Upper lobe of left lung (tissue), 6 donors: ENCODE data around the gene S100P. TPM values are rescaled to one million over a fixed set of nuclear protein-coding genes. Genes with fewer than 3 reads are reported as not detected.

ENCODE experiments used
- ATAC-seq, 2 donors: fragments of 200-7000 bp; cut with Tn5 transposase; one replicate each; pipeline ENCODE4 v1.9.1; 2022; ENCODE audit warnings: mild to moderate bottlenecking in 2 of 2, moderate library complexity in 2 of 2; ENCODE audit not compliant: low FRiP score in 2 of 2
- DNase-seq, 2 donors: peaks; one replicate each; pipeline ENCODE4 v3.0.0-alpha.2; 2019 to 2020
- H3K27ac ChIP-seq, 4 donors: fragments of 200-600 bp; sonication (generic); one replicate each; pipeline ENCODE4 v1.5.1; 2016 to 2019
- H3K27me3 ChIP-seq, 4 donors: fragments of 200-600 bp; sonication (generic); one replicate each; pipeline ENCODE4 v1.5.1; 2017 to 2019
- H3K36me3 ChIP-seq, 4 donors: fragments of 200-600 bp; sonication (generic); one replicate each; pipeline ENCODE4 v1.5.1; 2016 to 2019
- H3K4me1 ChIP-seq, 4 donors: fragments of 200-600 bp; sonication (generic); one replicate each; pipeline ENCODE4 v1.5.1; 2018 to 2019
- H3K4me3 ChIP-seq, 4 donors: fragments of 200-600 bp; sonication (generic); one replicate each; pipeline ENCODE4 v1.5.1; 2017 to 2019; ENCODE audit warnings: mild to moderate bottlenecking in 2 of 4, moderate library complexity in 1 of 4
- H3K9me3 ChIP-seq, 4 donors: fragments of 200-600 bp; sonication (generic); one replicate each; pipeline ENCODE4 v1.5.1; 2018 to 2019
- EP300 ChIP-seq, 4 donors: sonication (generic); formaldehyde crosslinking; IDR thresholded peaks; one replicate each; pipeline ENCODE4 v1.5.1; 2017; ENCODE audit warnings: antibody characterized with exemption in 4 of 4, control low read depth in 2 of 4
- POLR2A ChIP-seq, 4 donors: fragments of 450-650 bp; IDR thresholded peaks; one replicate each; pipeline ENCODE4 v1.5.1; 2016 to 2017; ENCODE audit warnings: antibody characterized with exemption in 4 of 4, mild to moderate bottlenecking in 2 of 4
- POLR2AphosphoS5 ChIP-seq, 2 donors: sonication (generic); formaldehyde crosslinking; IDR thresholded peaks; one replicate each; pipeline ENCODE4 v1.5.1; 2017; ENCODE audit warnings: antibody characterized with exemption in 2 of 2
- WGBS, 2 donors: methylation state at CpG; one replicate each; pipeline ENCODE4 v1.1.5; 2017 to 2018; 5-methylcytosine and 5-hydroxymethylcytosine counted together
- total RNA-seq, 6 donors: library from RNA; depleted of rRNA in 4 of 6; stranded (reverse); fragments of >200 nt in 4 of 6; gene quantifications; one replicate each; pipeline versions ENCODE4 v1.1.0 to v1.2.1, GENCODE V29; 2016 to 2021
- TF ChIP-seq, protein P1 (sequence below), 6 experiments: fragments of 450-650 bp in 4 of 6; fragments of 200-600 bp in 2 of 6; sonication (generic) in 2 of 6; IDR thresholded peaks; one replicate each; pipeline ENCODE4 v1.5.1; 2016 to 2019; ENCODE audit warnings: antibody characterized with exemption in 6 of 6
- donor health status: DM: no; HTN: no; CAD: no; lungs with moderate emphysema.
- donor health status: DM: no; HTN: yes; CAD: no; lungs with severe emphysema.

The S100P gene
- total RNA-seq, 6 donors from 2014 or later: 4.1 to 22.4 (median 13.3) TPM; not detected in 2

DNA sequence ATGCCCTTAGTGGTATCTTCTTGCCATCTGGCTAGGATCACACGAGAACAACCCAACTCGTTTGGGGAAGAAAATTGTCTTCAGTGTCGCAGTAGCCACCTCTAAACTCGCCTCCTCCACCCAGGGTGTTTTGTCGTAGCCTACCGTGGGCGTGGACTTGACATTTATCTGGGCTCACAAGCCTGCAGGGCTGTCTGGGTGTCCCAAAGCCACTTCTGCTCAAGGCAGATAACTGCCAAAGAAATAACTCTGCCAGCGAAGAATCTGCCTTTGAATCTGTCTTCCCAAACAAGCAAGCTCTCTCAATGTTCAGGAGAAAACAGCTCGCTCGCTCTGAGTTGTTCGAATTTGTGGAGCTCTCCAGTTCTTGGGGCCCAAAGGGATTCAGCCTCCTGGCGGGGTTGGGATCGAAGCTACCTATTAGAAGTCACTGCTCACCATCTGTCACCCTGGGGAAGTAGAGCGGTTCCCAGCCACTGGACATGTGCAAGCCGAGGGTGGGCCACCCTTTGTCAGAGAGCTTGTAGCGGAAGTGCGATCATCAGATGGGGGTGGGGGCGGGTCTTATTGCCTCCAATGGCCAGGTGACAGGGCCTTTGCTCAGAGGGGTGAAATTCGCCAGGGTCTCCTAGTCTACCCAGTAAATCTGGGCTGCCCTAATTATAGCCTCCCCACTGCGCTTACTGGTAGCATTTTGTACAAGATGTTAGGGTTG is 37.1 kb downstream of the S100P start:
- H3K4me3 ChIP-seq: no peak overlapping the region
- TF ChIP-seq EP300 (IDR thresholded peaks at IDR 0.05) (no peak), POLR2AphosphoS5 (IDR thresholded peaks at IDR 0.05) (no peak), POLR2A (IDR thresholded peaks at IDR 0.05) (no peak)
- TF ChIP-seq, protein P1, sequence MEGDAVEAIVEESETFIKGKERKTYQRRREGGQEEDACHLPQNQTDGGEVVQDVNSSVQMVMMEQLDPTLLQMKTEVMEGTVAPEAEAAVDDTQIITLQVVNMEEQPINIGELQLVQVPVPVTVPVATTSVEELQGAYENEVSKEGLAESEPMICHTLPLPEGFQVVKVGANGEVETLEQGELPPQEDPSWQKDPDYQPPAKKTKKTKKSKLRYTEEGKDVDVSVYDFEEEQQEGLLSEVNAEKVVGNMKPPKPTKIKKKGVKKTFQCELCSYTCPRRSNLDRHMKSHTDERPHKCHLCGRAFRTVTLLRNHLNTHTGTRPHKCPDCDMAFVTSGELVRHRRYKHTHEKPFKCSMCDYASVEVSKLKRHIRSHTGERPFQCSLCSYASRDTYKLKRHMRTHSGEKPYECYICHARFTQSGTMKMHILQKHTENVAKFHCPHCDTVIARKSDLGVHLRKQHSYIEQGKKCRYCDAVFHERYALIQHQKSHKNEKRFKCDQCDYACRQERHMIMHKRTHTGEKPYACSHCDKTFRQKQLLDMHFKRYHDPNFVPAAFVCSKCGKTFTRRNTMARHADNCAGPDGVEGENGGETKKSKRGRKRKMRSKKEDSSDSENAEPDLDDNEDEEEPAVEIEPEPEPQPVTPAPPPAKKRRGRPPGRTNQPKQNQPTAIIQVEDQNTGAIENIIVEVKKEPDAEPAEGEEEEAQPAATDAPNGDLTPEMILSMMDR (IDR thresholded peaks at IDR 0.05): no peak
- no peaks in the 10 kb centered on the region for H3K36me3 ChIP-seq
- DNase-seq (no peak), ATAC-seq (no peak)
- no peaks in the 10 kb centered on the region for H3K27me3 ChIP-seq
- H3K9me3 ChIP-seq: no peaks in the 10 kb centered on the region
- H3K27ac ChIP-seq: no peak overlapping the region
- H3K4me1 ChIP-seq: peaks cover 4 to 11% (median 7%) of the 10 kb centered on the region in 4 donors
- 79 to 82% methylated on average over 12 to 20 of the region's 20 CpGs for WGBS, 2 donors

DNA sequence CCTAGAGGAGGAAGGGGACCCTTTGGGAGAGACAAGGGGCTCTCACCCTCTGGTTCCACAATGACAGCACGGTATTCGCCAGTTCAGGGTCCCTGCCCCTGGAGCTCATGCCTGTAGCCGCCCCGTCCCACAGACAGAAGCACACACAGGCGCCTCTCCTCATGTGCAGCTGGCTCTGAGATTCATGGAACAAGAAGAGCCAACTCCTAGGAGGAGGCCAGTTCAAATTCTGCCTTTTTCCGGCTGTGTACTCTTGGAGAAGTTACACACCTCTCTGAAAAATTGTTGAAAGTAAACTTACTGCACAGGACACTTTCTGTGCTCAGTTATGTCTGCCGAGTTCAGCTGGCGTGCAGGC is 37.6 kb downstream of the S100P start:
- no peak overlapping the region for H3K4me3 ChIP-seq
- H3K27me3 ChIP-seq: no peaks in the 10 kb centered on the region
- TF ChIP-seq, protein P1 (IDR thresholded peaks at IDR 0.05): no peak
- TF ChIP-seq POLR2A (IDR thresholded peaks at IDR 0.05) (no peak), EP300 (IDR thresholded peaks at IDR 0.05) (no peak)
- H3K4me1 ChIP-seq: peaks cover 4 to 11% (median 7%) of the 10 kb centered on the region in 4 donors
- DNase-seq (no peak), ATAC-seq (no peak)
- H3K27ac ChIP-seq: no peak overlapping the region
- 80 to 88% methylated on average over 3 to 8 of the region's 8 CpGs for WGBS, 2 donors
- no peaks in the 10 kb centered on the region for H3K9me3 ChIP-seq
- H3K36me3 ChIP-seq: no peaks in the 10 kb centered on the region

DNA sequence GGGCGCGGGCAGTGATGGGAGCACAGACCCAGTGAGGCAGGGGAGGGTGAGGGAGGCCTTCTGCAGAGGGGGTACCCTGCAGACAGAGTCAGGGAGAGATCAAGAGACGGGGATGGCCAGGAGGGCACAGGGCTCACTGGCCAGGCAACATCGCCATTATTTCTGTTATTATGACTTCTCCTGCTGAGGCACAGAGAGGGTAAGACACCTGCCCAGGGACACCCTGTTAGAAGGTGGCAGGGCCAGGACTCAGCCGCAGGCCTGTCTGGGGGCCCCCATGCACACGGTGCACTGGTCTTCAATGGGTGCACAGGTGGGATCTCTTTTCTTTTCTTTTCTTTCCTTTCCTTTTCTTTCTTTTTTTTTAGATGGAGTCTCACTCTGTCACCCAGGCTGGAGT is 38.1 kb downstream of the S100P start:
- H3K4me3 ChIP-seq: no peak overlapping the region
- DNase-seq (peak in 1 of 2 donors; percentile 48), ATAC-seq (peak in 1 of 2 donors; percentile 7)
- H3K27me3 ChIP-seq: no peaks in the 10 kb centered on the region
- H3K4me1 ChIP-seq: peaks cover 4 to 11% (median 7%) of the 10 kb centered on the region in 4 donors
- no peaks in the 10 kb centered on the region for H3K9me3 ChIP-seq
- peak overlapping the region in 1 of 4 donors; percentile 53 for H3K27ac ChIP-seq
- 90 to 92% methylated on average over 6 of the region's 6 CpGs for WGBS, 2 donors
- no peaks in the 10 kb centered on the region for H3K36me3 ChIP-seq
- TF ChIP-seq EP300 (IDR thresholded peaks at IDR 0.05) (no peak), POLR2AphosphoS5 (IDR thresholded peaks at IDR 0.05) (no peak), POLR2A (IDR thresholded peaks at IDR 0.05) (no peak)
- TF ChIP-seq, protein P1 (IDR thresholded peaks at IDR 0.05): no peak

DNA sequence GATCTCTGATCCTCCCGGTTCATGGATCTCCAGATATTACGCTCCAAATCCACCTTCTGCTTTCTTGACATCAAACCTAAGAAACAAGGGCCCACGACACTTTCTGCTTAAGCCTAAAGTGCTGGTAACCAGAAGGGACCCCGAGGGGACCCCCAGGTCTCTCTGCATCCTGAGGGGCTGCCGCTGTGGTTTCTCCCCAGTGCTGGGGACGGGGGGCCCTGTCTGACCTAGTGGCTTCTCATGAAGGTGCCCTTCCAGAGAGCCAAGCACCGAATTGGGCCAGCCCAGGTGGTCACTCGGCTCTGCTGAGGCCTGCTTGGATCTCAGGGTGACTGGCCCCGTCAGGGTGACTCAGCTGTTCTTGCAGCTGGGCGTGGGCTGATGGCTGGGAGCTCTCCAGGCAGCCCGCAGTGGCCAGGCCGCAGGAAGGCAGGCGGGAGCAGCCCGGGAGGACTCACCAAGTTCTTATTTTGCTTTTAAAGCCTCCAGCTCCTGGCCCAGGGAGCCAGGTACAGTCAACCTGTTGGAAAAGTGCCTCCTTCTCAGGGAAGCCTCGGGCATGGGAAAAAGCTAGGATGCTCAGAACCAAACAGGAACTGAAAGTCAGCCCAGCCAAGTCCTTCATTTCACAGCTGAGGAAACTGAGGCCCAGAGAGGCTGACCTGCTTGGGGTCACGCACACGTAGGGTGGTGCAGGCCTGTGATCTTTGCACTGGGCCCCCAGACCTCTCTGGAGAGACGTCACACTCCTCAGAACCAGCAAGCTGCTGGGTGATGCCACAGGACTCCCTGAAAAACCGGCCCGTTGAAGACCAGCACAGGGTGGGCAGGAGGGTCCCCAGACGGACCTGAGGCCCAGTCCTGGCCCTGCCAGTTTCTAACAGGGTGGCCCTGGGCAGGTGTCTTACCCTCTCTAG is 39.0 kb downstream of the S100P start:
- peak; percentile 75 to 95 for ATAC-seq
- peaks cover 4 to 11% (median 7%) of the 10 kb centered on the region in 4 donors for H3K4me1 ChIP-seq
- H3K9me3 ChIP-seq: no peaks in the 10 kb centered on the region
- TF ChIP-seq POLR2A (IDR thresholded peaks at IDR 0.05) (peak in 1 of 4 donors; percentile 28), EP300 (IDR thresholded peaks at IDR 0.05) (no peak), POLR2AphosphoS5 (IDR thresholded peaks at IDR 0.05) (peak in 1 of 2 donors; percentile 43)
- TF ChIP-seq, protein P1 (IDR thresholded peaks at IDR 0.05): no peak
- DNase-seq: peak; percentile 86
- no peaks in the 10 kb centered on the region for H3K27me3 ChIP-seq
- no peaks in the 10 kb centered on the region for H3K36me3 ChIP-seq
- peak overlapping the region in 2 of 4 donors; percentile 36 to 53 for H3K27ac ChIP-seq
- WGBS, 2 donors: 67 to 88% methylated on average over 8 to 21 of the region's 21 CpGs
- no peak overlapping the region for H3K4me3 ChIP-seq
